NCI-H774 (cell line): ENCODE data around the gene SIGLECL1.
"Not testable (repeated sequence)": the region's sequence is repeated elsewhere in the genome, so short reads cannot be mapped to it uniquely, and the experiment has no call there.

ENCODE experiments used
- DNase-seq: peaks from one replicate; lab custom pipeline; 2025; lab: John Stamatoyannopoulos, UW

The SIGLECL1 gene

DNA sequence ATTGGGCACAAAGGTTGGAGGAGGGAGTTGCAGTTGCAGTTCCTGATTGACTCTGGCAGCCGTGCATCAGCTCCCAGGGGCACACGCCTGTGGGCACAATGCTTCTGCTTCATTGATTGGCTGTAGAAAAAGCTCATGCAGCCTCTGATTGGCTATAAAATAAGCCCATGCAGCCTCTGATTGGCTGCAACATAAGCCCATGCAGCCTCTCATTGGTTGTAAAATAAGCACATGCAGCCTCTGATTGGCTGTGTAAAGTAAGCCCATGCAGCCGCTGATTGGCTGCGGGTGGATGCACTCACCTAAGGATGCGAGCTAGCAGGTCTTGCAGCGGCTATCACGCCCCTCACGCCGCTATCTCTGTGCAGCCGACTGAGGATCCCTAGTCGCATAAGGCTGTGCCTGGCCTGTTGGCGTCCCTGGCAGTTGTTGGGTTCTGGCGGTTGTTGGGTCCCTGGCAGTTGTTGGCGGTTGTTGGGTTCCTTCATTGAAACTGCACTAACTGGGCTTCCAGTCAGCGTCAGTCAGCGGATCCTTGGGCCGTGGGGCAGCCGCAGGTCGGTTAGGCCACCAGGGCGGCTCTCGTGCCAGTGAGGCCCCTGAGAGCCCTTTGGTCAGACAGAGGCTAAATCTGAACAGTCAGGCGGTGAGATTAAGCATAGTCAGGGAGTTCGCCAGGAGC, at the start of gene SIGLECL1:
Gene SIGLECL1, plus strand, starts transcription at position 295 of the 682 bp plus-strand sequence. CDS start 12,993 bp downstream, outside the sequence.
- no peak for DNase-seq

GRCh38 chr19:51201712-51202111, 49.2 kb upstream of the SIGLECL1 start:
- no peak for DNase-seq

- no peak for DNase-seq
These were observed 47.0 kb upstream of the SIGLECL1 start for GRCh38 chr19:51203916-51204315.

DNA sequence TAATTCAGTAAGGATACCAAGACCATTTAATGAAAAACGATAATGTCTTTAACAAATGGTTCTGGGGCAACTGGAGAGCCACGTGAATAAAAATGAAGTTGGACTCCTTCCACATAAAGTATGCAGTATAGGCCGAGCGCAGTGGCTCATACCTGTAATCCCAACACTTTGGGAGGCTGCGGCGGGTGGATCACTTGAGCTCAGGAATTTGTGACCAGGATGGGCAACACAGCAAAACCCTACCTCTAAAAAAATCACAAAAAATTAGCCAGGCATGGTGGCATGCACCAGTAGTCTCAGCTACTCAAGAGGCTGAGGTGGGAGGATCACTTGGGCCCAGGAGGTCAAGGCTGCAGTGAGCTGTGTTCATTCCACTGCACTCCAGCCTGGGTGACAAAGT, 46.6 kb upstream of the SIGLECL1 start:
- no peak for DNase-seq

GRCh38 chr19:51207747-51208146, 43.1 kb upstream of the SIGLECL1 start:
- DNase-seq = no peak

- DNase-seq = no peak
These were observed 40.6 kb upstream of the SIGLECL1 start for GRCh38 chr19:51210191-51210784.

DNA sequence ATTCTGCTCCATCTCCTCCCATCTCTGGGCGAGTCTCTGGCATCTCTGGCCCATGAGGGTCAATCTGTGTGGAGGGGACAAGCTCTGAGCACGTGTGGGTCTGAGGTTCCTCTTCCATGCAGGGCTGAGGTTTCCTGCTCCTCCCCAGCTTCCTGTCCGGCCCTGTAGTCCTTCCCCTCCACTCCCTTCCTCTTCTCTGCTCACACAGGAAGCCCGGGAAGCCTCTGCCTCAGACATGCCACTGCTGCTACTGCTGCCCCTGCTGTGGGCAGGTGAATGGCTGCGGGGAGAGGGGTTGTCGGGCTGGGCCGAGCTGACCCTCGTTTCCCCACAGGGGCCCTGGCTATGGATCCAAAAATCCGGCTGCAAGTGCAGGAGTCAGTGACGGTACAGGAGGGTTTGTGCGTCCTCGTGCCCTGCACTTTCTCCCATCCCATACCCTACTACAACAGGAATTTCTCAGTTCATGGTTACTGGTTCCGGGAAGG, 40.0 kb upstream of the SIGLECL1 start:
- not testable (repeated sequence) for DNase-seq

- DNase-seq = no peak
These were observed 39.0 kb upstream of the SIGLECL1 start for GRCh38 chr19:51211833-51212232.

DNA sequence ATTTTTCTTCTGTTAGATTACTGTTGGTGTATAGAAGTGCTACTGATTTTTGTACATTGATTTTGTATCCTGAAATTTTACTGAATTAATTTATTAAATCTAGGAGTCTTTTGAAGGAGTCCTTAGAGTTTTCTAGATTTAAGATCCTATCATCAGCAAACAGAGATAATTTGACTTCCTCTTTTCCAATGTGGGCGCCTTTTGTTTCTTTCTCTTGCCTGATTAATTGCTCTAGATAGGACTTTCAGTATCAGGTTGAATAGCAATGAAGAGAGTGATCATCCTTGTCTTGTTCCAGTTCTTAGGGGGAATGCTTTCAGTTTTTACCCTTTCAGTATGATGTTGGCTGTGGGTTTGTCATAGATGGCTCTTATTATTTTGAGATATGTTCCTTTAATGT, 31.6 kb upstream of the SIGLECL1 start:
- no peak for DNase-seq

GRCh38 chr19:51219971-51220370, 30.9 kb upstream of the SIGLECL1 start:
- no peak for DNase-seq

DNA sequence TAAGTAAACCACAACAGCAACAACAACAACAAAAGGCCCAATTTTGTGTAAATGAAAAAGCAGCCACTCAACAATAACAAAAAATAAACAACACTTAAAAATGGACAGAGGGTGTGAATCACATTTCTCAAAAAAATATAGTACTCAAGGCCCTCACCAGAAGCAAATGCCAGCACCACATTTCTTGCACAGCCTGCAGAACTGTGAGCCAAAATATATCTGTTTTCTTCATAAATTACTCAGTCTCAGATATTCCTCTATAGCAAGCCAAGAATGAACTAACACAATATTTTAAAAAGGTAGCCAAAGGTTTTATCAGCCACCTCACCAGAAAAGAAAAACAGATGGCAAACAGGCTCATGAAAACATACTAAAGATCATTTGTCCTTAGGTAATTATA, 29.9 kb upstream of the SIGLECL1 start:
- DNase-seq = no peak

DNA sequence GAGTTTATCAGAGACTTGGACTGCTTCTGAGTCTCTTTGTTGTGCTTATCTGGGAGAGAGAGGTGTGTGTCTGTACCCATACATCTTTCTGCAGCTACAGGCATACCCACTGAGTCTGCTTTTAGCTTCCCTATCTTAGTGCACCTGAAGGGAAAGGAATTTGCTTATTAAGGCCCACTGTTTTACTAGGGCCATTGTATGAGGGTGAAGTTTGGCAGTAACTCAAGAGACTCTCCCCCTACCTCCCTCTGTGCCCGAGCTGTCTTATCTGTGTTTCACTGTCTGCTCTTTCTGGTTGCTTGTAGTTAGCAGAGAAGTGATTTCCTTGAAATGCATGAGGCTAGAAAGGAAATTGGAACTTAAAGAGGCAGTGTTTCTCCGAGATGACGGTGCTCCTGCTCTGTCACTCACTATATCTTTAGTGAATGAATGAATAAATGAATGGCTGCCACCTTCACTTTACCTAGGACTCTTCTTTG, 26.7 kb upstream of the SIGLECL1 start:
- DNase-seq = no peak

DNA sequence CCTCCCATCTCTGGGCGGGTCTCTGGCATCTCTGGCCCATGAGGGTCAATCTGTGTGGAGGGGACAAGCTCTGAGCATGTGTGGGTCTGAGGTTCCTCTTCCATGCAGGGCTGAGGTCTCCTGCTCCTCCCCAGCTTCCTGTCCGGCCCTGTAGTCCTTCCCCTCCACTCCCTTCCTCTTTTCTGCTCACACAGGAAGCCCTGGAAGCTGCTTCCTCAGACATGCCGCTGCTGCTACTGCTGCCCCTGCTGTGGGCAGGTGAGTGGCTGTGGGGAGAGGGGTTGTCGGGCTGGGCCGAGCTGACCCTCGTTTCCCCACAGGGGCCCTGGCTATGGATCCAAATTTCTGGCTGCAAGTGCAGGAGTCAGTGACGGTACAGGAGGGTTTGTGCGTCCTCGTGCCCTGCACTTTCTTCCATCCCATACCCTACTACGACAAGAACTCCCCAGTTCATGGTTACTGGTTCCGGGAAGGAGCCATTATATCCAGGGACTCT, 25.9 kb upstream of the SIGLECL1 start, which contains the start of gene CD33:
Gene CD33, plus strand, starts transcription at position 183 of the 496 bp plus-strand sequence. Its CDS starts 39 bp downstream, at position 222.
- not testable (repeated sequence) for DNase-seq

- DNase-seq = no peak
These were observed 24.8 kb upstream of the SIGLECL1 start for GRCh38 chr19:51226067-51226466.

DNA sequence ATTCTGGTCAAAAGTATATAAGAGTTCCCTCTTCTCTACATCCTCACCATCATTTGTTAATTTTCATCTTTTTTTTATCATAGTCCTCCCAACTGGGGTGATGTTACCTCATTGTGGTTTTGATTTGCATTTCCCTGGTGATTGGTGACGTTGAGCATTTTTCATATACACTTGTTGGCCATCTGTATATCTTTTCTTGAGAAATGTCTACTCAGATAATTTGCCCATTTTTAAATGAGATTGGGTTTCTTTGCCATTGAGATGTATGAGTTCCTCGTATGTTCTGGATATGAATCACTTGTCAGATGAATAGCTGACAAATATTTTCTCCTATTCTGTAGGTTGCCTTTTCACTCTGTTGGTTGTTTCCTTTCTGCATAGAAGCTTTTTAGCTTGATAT, 23.6 kb upstream of the SIGLECL1 start:
- DNase-seq = no peak

- no peak for DNase-seq
These were observed 22.9 kb upstream of the SIGLECL1 start for GRCh38 chr19:51227966-51228365.

DNA sequence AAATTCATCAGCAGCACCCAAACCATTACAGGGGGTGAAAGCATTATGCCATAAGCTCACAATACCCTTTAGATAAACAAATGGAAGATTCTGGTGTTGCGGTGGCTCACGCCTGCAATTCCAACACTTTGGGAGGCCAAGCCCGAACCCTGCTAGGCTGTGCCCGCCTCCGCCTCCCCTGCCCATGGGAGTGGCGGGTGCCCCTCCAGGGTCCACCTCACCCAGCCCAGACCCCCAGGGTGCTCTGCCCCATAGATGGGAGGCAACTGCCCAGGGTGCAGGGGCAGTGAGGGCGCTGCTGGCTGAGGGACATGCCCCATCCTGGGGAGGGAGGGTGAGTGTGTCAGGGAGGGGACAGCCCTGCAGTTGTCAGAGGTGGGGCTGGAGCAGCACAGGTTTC, 10.0 kb upstream of the SIGLECL1 start:
- DNase-seq = no peak

DNA sequence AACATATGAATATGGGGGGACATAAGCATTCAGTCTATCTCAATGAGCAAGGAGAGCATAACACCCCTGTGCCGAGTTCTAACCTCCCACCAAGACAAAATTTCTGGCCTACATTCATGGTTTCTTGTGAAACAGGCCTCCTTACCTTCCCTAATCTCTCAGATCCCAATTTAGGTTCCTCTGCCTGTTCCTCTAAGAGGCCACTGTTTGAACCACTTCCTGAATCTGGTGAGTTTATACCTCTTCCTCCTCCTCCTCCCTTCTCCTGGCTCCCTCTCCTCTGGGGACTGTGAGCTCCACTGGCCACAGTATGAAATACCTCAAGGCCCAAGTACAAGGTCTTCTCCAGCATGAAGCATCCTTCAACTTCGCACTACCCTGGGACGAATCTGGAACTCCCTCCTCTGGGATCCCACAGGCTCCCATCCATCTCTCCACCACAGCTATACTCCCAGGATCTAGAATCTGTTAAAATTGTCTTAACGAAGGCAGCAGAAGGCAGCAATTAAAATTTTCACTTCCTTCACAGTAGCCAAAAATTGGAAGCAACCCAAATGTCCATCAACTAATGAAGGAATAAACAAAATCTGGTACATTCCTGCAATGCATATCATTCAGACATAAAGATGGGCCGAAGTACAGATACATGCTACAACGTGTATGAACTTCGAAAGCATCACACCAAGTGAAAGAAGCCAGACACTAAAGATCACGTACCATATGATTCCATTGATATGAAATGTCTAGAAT, 7.8 kb upstream of the SIGLECL1 start:
- no peak for DNase-seq

GRCh38 chr19:51246164-51246552, 4.7 kb upstream of the SIGLECL1 start:
- DNase-seq = no peak

- DNase-seq = no peak
These were observed 2.8 kb upstream of the SIGLECL1 start for GRCh38 chr19:51247972-51248590.

DNA sequence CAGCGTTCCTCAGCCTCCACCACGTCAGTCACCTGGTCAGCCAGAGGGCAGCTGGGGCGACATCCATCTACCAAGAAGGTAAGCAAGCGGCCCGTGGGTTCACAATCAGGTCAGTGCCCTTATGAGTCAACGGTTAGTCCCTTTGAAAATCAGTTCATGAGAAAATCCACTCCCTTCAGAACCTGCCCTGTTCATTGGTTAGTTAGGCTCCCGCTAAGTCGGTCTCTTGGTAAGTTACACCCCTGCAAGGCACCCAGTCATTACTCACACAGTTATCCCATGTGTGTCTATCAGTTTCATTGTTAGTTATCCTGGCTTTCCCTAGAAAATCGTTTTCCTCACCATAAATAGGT, 564 bp downstream of the SIGLECL1 start:
- no peak for DNase-seq
